Left lung (tissue), 10 donors: Measurements from ENCODE around the gene ZCCHC7. TPM values are rescaled to one million over a fixed set of nuclear protein-coding genes. Genes with fewer than 3 reads are reported as not detected.

Experiments used
- ATAC-seq: fragments of 200-7000 bp; cut with Tn5 transposase; one replicate; pipeline ENCODE4 v1.9.1; 2020; ENCODE audit warnings: moderate library complexity
- DNase-seq, 4 donors: peaks; one replicate each; pipeline ENCODE4 v3.0.0-alpha.2; 2013 to 2020
- H3K27ac ChIP-seq, 2 donors: fragments of 200-600 bp; sonication (generic) in 1 of 2; one replicate each; pipeline versions ENCODE4 v1.5.0 to v1.8.0; 2020 to 2021
- H3K27me3 ChIP-seq, 2 donors: fragments of 200-600 bp; sonication (generic) in 1 of 2; one replicate each; pipeline versions ENCODE4 v1.5.0 to v1.8.0; 2020 to 2021
- H3K36me3 ChIP-seq, 2 donors: fragments of 200-600 bp; sonication (generic) in 1 of 2; one replicate each; pipeline versions ENCODE4 v1.5.0 to v1.8.0; 2020 to 2021
- H3K4me1 ChIP-seq, 2 donors: fragments of 200-600 bp; one replicate each; pipeline ENCODE4 v1.8.0; 2021
- H3K4me3 ChIP-seq, 2 donors: fragments of 200-600 bp; sonication (generic) in 1 of 2; one replicate each; pipeline versions ENCODE4 v1.5.0 to v1.8.0; 2020 to 2021; ENCODE audit warnings: mild to moderate bottlenecking in 1 of 2
- H3K9me3 ChIP-seq, 2 donors: fragments of 200-600 bp; sonication (generic) in 1 of 2; one replicate each; pipeline versions ENCODE4 v1.5.0 to v1.8.0; 2020 to 2021
- CTCF ChIP-seq, 2 donors: fragments of 200-600 bp; sonication (generic) in 1 of 2; IDR thresholded peaks; one replicate each; pipeline versions ENCODE4 v1.5.0 to v1.8.0; 2021; ENCODE audit warnings: antibody characterized with exemption in 2 of 2
- intact Hi-C, 2 donors: fragments of 100-400 bp; cut with DNase I; formaldehyde crosslinking; loops; one replicate each; pipeline versions ENCODE4 v1.11.2 to v1.14.2; 2022
- polyA plus RNA-seq, 6 donors: library from polyadenylated mRNA; unstranded; fragments of 120-200 nt; gene quantifications; one replicate each; pipeline ENCODE4 v1.2.1, GENCODE V29; 2013; ENCODE audit not compliant: insufficient read length in 6 of 6
- total RNA-seq, 2 donors: library from RNA; stranded (reverse); fragmentation: NEBNext Ultra II Directional; extraction: Animal tissue kit (Norgen Biotek cat#: 25700); gene quantifications; one replicate each; pipeline ENCODE4 v1.2.1, GENCODE V29; 2021
- donor health status: DM: no; HTN: yes; CAD: no.
- donor health status: DM: no; HTN: no; CAD: no.

Gene ZCCHC7
- total and polyA plus RNA-seq, 8 donors, result 16.0 to 26.0 (median 22.6) TPM

DNA sequence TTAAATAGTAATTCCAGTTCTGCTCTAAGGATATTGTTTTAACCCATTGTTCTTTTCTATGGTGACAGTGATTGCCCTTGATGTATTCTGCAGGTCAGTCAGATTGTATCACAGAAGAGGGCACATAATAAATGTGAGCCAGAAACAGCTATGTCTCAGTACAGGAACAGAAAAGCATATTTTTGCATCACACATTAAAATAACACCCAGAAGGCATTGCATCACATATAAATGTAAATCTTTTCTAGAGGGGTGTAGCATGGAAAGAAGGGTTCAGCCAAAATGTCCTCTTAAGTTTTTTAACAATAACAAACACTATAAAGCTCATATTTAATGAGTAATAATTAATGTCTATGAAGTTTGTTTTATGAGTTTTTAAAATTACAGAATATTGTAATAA, 30.0 kb downstream of the ZCCHC7 start:
- no peak overlapping the region for H3K4me3 ChIP-seq

GRCh38 chr9:37151812-37152211, 31.4 kb downstream of the ZCCHC7 start:
- ATAC-seq, result no peak
- TF ChIP-seq CTCF (IDR thresholded peaks at IDR 0.05), result no peak
- no peak for DNase-seq
- peaks cover 0 to 15% of the 10 kb centered on the region in 2 donors for H3K36me3 ChIP-seq
- H3K9me3 ChIP-seq, result no peaks in the 10 kb centered on the region
- H3K27ac ChIP-seq, result no peak overlapping the region
- H3K27me3 ChIP-seq, result no peaks in the 10 kb centered on the region
- intact Hi-C loops, result no loop called here
- no peak overlapping the region for H3K4me3 ChIP-seq
- H3K4me1 ChIP-seq, result peaks cover 0 to 15% of the 10 kb centered on the region in 2 donors

More for the DNA sequence above, 30.0 kb downstream of the ZCCHC7 start:
- intact Hi-C loops, result no loop called here
- TF ChIP-seq CTCF (IDR thresholded peaks at IDR 0.05), result no peak
- H3K9me3 ChIP-seq, result no peaks in the 10 kb centered on the region
- H3K4me1 ChIP-seq, result peaks cover 0 to 27% of the 10 kb centered on the region in 2 donors
- ATAC-seq (no peak), DNase-seq (no peak)
- H3K27ac ChIP-seq, result no peak overlapping the region
- H3K27me3 ChIP-seq, result no peaks in the 10 kb centered on the region
- H3K36me3 ChIP-seq, result peaks cover 0 to 15% of the 10 kb centered on the region in 2 donors

DNA sequence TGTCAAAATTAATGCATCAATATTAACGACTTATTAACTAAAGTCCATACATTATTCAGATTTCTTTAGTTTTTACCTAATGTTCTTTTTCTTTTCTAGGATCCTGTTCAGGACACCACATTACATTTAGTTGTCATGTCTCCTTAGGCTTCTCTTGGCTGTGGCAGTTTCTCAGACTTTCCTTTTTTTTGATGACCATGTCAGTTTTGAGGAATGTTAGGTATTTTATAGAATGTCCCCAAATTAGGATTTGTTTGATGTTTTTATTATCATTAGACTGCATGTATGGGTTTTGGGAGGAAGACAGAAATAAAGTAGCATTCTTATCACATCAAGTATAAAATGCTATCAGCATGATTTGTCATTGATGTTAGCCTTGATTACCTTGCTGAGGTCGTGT, 32.0 kb downstream of the ZCCHC7 start:
- intact Hi-C loops, result no loop called here
- Histone ChIP-seq H3K4me3 (no peak overlapping the region), H3K36me3 (peaks cover 0 to 15% of the 10 kb centered on the region in 2 donors), H3K27me3 (no peaks in the 10 kb centered on the region), H3K4me1 (peaks cover 0 to 14% of the 10 kb centered on the region in 2 donors), H3K27ac (no peak overlapping the region), H3K9me3 (no peaks in the 10 kb centered on the region)
- TF ChIP-seq CTCF (IDR thresholded peaks at IDR 0.05), result no peak
- ATAC-seq (no peak), DNase-seq (no peak)

GRCh38 chr9:37155601-37156000, 35.2 kb downstream of the ZCCHC7 start:
- no peak for DNase-seq
- no peak for TF ChIP-seq CTCF (IDR thresholded peaks at IDR 0.05)
- H3K27me3 ChIP-seq, result no peaks in the 10 kb centered on the region

DNA sequence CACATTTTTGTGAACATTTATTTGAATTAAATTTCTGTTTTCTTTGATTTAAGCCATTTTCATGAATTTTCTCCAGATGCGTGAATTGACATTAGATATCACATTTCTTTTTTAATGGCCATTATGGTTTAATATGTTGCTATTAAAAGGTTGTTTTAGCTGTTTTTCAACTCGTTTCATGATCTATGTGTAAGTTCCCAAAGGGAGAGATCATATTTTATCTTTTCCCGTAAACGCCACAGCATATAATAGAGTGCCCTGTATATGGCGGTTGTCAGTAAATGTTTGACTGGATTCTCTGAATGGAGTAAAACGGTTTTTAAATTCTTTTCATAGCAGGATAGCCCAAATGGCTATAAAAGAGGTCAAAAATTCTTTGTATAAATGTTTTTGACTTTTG, 35.8 kb downstream of the ZCCHC7 start:
- Histone ChIP-seq H3K27ac (no peak overlapping the region), H3K4me1 (peaks cover 0 to 7% of the 10 kb centered on the region in 2 donors), H3K36me3 (peaks cover 0 to 29% of the 10 kb centered on the region in 2 donors), H3K4me3 (no peak overlapping the region), H3K9me3 (no peaks in the 10 kb centered on the region), H3K27me3 (no peaks in the 10 kb centered on the region)
- TF ChIP-seq CTCF (IDR thresholded peaks at IDR 0.05), result no peak
- ATAC-seq (no peak), DNase-seq (no peak)
- intact Hi-C loops, result no loop called here

More at GRCh38 chr9:37155601-37156000, 35.2 kb downstream of the ZCCHC7 start:
- Histone ChIP-seq H3K9me3 (no peaks in the 10 kb centered on the region), H3K4me3 (no peak overlapping the region), H3K36me3 (peaks cover 0 to 23% of the 10 kb centered on the region in 2 donors), H3K4me1 (peaks cover 0 to 7% of the 10 kb centered on the region in 2 donors), H3K27ac (no peak overlapping the region)
- ATAC-seq, result no peak
- intact Hi-C loops, result no loop called here
